HG03378 (cell line): Measurements from ENCODE around the gene EYA2.

Experiments used
- ATAC-seq: cut with Tn5 transposase; IDR thresholded peaks from one replicate; pipeline ENCODE4 v1.9.1; 2021; ENCODE audit warnings: mild to moderate bottlenecking, moderate library complexity; ENCODE audit not compliant: unreplicated experiment

Gene EYA2

DNA sequence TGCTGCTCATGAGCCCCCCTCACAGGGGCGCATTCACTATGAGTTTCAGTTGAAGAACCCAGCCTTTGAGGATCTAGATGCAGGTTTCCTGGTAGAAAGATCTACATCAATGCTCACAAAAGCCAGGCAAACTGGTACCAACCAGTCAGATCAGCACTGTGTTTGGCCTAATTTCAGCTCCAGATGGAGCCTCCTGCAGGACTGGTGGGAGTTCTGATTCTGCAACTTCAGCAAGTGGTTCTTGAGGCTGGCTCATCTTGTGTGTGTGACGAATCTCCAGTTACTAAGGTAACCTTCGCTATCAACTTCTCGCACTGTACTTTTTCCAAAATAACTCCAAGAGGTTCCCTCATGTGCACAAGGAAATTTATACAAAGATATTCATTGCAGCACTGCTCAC, 343.1 kb downstream of the EYA2 start:
- no peak for ATAC-seq
